WTC11 (cell line): ENCODE data around the gene CD69. TPM values are rescaled to one million over a fixed set of nuclear protein-coding genes. Genes with fewer than 3 reads are reported as not detected.

Source experiments
- ATAC-seq: fragments of 200-7000 bp; cut with Tn5 transposase; 2 replicates; pipeline ENCODE4 v1.10.0; 2021; ENCODE audit warnings: mild to moderate bottlenecking, moderate library complexity
- CTCF ChIA-PET: fragments of 300-600 bp; sonication (Branson Sonifier 250); formaldehyde crosslinking; loops from one replicate; lab custom pipeline; 2021; ENCODE audit warnings: antibody characterized with exemption; lab: Charles Lee
- POLR2A ChIA-PET: fragments of 350-600 bp; sonication (Branson Sonifier 250); formaldehyde crosslinking; loops from one replicate; lab custom pipeline; 2021; ENCODE audit warnings: antibody characterized with exemption; lab: Charles Lee
- DNase-seq: peaks from one replicate; pipeline ENCODE4 v3.0.0; 2021; ENCODE audit warnings: low spot score
- H3K27ac Mint-ChIP-seq: 2 replicates; pipeline ENCODE4 v1.8.0; 2021; ENCODE audit warnings: mixed read lengths
- H3K27me3 Mint-ChIP-seq: 2 replicates; pipeline ENCODE4 v1.8.0; 2021; ENCODE audit warnings: low read depth, mild to moderate bottlenecking, moderate library complexity, mixed read lengths
- H3K36me3 Mint-ChIP-seq: 2 replicates; pipeline ENCODE4 v1.8.0; 2021; ENCODE audit warnings: mixed read lengths
- H3K4me1 Mint-ChIP-seq: 2 replicates; pipeline ENCODE4 v1.8.0; 2022; ENCODE audit warnings: mixed read lengths
- H3K4me3 Mint-ChIP-seq: 2 replicates; pipeline ENCODE4 v1.8.0; 2021; ENCODE audit warnings: mild to moderate bottlenecking, moderate library complexity, mixed read lengths
- H3K9me3 Mint-ChIP-seq: 2 replicates; pipeline ENCODE4 v1.8.0; 2021; ENCODE audit warnings: mixed read lengths
- IRF2 ChIP-seq: sonication (generic); formaldehyde crosslinking; IDR thresholded peaks from 2 replicates; pipeline ENCODE4 v1.8.0; 2022; ENCODE audit warnings: low read depth, missing genetic modification reagents, borderline replicate concordance
- NR3C1 ChIP-seq: sonication (generic); formaldehyde crosslinking; conservative IDR thresholded peaks from 2 replicates; pipeline ENCODE4 v1.8.1; 2023; ENCODE audit warnings: low read depth, mild to moderate bottlenecking, missing genetic modification reagents
- SOX15 ChIP-seq: fragments of 250-450 bp; sonication (Bioruptor Pico); IDR thresholded peaks from 2 replicates; pipeline ENCODE4 v1.9.0; 2021; ENCODE audit warnings: mild to moderate bottlenecking
- ZNF416 ChIP-seq: fragments of 250-450 bp; sonication (Bioruptor Pico); IDR thresholded peaks from 2 replicates; pipeline ENCODE4 v1.9.0; 2021; ENCODE audit warnings: mild to moderate bottlenecking, inconsistent platforms
- total RNA-seq: library from RNA; stranded (reverse); gene quantifications from 3 replicates; pipeline ENCODE4 v1.2.3, GENCODE V29; 2021
- TF ChIP-seq, protein P1 (sequence below): fragments of 250-450 bp; sonication (Bioruptor Pico); conservative IDR thresholded peaks from 2 replicates; pipeline ENCODE4 v1.9.0; 2021; ENCODE audit warnings: mild to moderate bottlenecking
- TF ChIP-seq, protein P2 (sequence below): fragments of 250-450 bp; sonication (Bioruptor Pico); IDR thresholded peaks from 2 replicates; pipeline ENCODE4 v2.1.2; 2022; ENCODE audit warnings: mild to moderate bottlenecking, moderate library complexity
- TF ChIP-seq, protein P3 (sequence below): sonication (generic); formaldehyde crosslinking; IDR thresholded peaks from 2 replicates; pipeline ENCODE4 v1.8.1; 2023; ENCODE audit warnings: mild to moderate bottlenecking, missing genetic modification reagents, borderline replicate concordance
- TF ChIP-seq, protein P4 (sequence below): sonication (generic); formaldehyde crosslinking; IDR thresholded peaks from 2 replicates; pipeline ENCODE4 v1.8.0; 2022; ENCODE audit warnings: mild to moderate bottlenecking, missing genetic modification reagents
- TF ChIP-seq, protein P5 (sequence below): sonication (generic); formaldehyde crosslinking; IDR thresholded peaks from 2 replicates; pipeline ENCODE4 v1.8.0; 2023; ENCODE audit warnings: mild to moderate bottlenecking, missing genetic modification reagents
- TF ChIP-seq, protein P6 (sequence below): sonication (generic); formaldehyde crosslinking; IDR thresholded peaks from 2 replicates; pipeline ENCODE4 v1.8.0; 2022; ENCODE audit warnings: mild to moderate bottlenecking, missing genetic modification reagents
- TF ChIP-seq, protein P7 (sequence below): fragments of 200-600 bp; IDR thresholded peaks from 2 replicates; pipeline ENCODE4 v1.8.0; 2022; ENCODE audit warnings: antibody characterized with exemption

The CD69 gene
- total RNA-seq, 1 experiment from 2014 or later, result 0.42 TPM

DNA sequence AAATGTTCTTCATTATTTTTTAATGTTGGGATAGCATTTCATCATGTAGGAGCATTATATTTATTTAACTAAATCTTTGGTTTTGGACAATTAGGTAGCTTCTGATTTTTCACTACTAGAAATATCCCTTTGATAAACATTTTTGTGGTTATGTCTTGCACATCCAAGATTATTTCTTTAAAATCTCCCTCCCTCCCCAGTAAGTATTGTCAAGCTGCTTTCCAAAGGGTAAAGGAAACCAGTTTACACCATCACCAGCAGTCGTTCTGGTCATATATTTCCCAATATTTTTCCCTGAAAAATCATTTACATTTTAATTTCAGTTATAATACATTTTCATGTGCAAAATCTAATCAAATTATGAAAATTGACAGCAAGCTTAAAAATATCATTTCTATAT lies 11.1 kb downstream of the CD69 start (continued):
- TF ChIP-seq, protein P1, sequence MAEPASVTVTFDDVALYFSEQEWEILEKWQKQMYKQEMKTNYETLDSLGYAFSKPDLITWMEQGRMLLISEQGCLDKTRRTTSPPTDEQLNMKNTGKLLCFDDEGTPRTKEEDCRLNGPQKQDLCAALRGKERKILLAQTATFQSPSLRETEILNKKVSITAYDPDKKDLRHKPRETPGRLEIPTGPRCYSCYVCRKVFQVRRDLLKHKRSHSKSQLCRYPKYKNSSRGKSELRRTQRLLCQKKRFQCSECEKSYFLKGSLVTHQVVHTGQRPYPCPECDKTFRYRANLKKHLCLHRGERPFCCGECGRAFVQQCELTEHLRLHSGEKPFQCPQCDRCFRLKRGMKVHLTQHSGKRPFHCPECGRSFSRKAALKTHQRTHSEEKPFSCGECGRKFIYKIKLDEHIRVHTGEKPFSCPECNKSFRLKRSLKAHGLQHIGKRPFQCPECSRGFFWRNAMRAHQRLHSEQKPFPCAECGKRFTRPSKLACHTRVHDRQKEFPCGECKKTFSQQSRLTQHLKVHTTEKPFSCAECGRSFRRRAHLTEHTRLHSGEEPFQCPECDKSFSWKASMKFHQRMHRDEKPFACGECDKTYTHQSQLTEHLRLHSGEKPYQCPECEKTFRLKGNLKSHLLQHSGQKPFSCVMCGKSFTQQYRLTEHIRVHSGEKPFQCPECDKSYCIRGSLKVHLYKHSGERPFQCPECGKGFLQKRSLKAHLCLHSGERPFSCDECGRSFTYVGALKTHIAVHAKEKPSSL (CRISPR knock-in tag), result no peak
- TF ChIP-seq SOX15 (CRISPR knock-in tag), result no peak
- TF ChIP-seq, protein P2, sequence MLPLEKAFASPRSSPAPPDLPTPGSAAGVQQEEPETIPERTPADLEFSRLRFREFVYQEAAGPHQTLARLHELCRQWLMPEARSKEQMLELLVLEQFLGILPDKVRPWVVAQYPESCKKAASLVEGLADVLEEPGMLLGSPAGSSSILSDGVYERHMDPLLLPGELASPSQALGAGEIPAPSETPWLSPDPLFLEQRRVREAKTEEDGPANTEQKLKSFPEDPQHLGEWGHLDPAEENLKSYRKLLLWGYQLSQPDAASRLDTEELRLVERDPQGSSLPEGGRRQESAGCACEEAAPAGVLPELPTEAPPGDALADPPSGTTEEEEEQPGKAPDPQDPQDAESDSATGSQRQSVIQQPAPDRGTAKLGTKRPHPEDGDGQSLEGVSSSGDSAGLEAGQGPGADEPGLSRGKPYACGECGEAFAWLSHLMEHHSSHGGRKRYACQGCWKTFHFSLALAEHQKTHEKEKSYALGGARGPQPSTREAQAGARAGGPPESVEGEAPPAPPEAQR, result no peak

DNA sequence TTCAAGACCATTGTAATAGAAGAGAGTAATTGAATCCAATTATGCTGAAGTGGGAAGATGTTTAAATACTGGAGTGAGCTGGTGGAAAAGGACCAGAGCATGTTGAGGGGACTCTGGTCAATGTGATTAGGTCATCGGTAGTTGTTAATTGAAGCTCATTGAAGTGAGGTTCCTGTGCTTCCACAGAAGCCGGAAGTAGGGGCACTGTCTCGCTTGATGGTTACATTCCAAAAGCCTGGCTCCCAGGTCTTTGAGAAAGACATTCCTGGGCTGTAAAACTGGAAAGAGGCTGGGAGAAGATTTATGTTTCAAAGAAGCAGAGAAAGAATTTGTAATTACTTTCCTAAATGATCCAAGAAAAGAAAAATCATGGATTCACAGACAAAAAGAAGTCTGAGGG lies 15.5 kb downstream of the CD69 start:
- DNase-seq (no peak), ATAC-seq (peak; percentile 51)
- H3K9me3 Mint-ChIP-seq, result no peaks in the 10 kb centered on the region
- H3K27me3 Mint-ChIP-seq, result peaks cover under 1% of the 10 kb centered on the region; the same call in 1 of the 2 replicates
- H3K4me1 Mint-ChIP-seq, result peaks cover 21% of the 10 kb centered on the region
- no peak for TF ChIP-seq IRF2 (CRISPR knock-in tag)
- TF ChIP-seq, all 79 proteins: peak for 0
- Mint-ChIP-seq H3K4me3 (no peak overlapping the region), H3K27ac (no peak overlapping the region; the same call in 1 of the 2 replicates), H3K36me3 (no peaks in the 10 kb centered on the region)
- ChIA-PET POLR2A (interaction anchor here (0.6 kb wide), 1 partner anchor 101 kb away, joined by 3 read pairs; no protein-coding TSS in a partner anchor), CTCF (interaction anchor here (1.1 to 7.5 kb wide), 5 partner anchors 16 to 112 kb away, joined by 3 to 148 read pairs (median 6); no protein-coding TSS in a partner anchor)

DNA sequence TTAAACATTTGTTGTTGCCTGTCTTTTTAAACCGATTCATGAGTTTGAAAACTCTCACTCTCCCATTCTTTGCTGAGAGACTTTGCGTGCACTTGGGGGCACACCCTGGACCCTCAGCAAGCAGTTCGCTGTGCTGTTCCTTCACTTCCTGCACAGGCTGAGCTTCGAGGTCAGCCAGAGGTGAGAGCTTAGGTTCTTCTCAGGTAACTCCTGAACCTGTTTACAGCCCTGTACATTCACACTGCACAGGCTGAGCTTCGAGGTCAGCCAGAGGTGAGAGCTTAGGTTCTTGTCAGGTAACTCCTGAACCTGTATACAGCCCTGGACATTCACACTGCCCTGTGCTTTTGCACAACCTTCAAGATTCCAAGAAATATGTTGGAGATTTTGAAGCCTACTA lies 18.0 kb downstream of the CD69 start:
- peaks cover 3% of the 10 kb centered on the region; the same call in 1 of the 2 replicates for H3K9me3 Mint-ChIP-seq
- no peak overlapping the region for H3K27ac Mint-ChIP-seq
- H3K4me1 Mint-ChIP-seq, result peaks cover 21% of the 10 kb centered on the region
- POLR2A ChIA-PET, result interaction anchor here (0.7 kb wide), 2 partner anchors 34 to 375 kb away, joined by 3 read pairs; no protein-coding TSS in a partner anchor
- no peaks in the 10 kb centered on the region for H3K36me3 Mint-ChIP-seq
- TF ChIP-seq, protein P3, sequence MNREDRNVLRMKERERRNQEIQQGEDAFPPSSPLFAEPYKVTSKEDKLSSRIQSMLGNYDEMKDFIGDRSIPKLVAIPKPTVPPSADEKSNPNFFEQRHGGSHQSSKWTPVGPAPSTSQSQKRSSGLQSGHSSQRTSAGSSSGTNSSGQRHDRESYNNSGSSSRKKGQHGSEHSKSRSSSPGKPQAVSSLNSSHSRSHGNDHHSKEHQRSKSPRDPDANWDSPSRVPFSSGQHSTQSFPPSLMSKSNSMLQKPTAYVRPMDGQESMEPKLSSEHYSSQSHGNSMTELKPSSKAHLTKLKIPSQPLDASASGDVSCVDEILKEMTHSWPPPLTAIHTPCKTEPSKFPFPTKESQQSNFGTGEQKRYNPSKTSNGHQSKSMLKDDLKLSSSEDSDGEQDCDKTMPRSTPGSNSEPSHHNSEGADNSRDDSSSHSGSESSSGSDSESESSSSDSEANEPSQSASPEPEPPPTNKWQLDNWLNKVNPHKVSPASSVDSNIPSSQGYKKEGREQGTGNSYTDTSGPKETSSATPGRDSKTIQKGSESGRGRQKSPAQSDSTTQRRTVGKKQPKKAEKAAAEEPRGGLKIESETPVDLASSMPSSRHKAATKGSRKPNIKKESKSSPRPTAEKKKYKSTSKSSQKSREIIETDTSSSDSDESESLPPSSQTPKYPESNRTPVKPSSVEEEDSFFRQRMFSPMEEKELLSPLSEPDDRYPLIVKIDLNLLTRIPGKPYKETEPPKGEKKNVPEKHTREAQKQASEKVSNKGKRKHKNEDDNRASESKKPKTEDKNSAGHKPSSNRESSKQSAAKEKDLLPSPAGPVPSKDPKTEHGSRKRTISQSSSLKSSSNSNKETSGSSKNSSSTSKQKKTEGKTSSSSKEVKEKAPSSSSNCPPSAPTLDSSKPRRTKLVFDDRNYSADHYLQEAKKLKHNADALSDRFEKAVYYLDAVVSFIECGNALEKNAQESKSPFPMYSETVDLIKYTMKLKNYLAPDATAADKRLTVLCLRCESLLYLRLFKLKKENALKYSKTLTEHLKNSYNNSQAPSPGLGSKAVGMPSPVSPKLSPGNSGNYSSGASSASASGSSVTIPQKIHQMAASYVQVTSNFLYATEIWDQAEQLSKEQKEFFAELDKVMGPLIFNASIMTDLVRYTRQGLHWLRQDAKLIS, result no peak
- TF ChIP-seq ZNF416 (CRISPR knock-in tag) (no peak), NR3C1 (CRISPR knock-in tag) (no peak)
- TF ChIP-seq, protein P4, sequence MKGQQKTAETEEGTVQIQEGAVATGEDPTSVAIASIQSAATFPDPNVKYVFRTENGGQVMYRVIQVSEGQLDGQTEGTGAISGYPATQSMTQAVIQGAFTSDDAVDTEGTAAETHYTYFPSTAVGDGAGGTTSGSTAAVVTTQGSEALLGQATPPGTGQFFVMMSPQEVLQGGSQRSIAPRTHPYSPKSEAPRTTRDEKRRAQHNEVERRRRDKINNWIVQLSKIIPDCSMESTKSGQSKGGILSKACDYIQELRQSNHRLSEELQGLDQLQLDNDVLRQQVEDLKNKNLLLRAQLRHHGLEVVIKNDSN (CRISPR knock-in tag), result no peak
- TF ChIP-seq, protein P5, sequence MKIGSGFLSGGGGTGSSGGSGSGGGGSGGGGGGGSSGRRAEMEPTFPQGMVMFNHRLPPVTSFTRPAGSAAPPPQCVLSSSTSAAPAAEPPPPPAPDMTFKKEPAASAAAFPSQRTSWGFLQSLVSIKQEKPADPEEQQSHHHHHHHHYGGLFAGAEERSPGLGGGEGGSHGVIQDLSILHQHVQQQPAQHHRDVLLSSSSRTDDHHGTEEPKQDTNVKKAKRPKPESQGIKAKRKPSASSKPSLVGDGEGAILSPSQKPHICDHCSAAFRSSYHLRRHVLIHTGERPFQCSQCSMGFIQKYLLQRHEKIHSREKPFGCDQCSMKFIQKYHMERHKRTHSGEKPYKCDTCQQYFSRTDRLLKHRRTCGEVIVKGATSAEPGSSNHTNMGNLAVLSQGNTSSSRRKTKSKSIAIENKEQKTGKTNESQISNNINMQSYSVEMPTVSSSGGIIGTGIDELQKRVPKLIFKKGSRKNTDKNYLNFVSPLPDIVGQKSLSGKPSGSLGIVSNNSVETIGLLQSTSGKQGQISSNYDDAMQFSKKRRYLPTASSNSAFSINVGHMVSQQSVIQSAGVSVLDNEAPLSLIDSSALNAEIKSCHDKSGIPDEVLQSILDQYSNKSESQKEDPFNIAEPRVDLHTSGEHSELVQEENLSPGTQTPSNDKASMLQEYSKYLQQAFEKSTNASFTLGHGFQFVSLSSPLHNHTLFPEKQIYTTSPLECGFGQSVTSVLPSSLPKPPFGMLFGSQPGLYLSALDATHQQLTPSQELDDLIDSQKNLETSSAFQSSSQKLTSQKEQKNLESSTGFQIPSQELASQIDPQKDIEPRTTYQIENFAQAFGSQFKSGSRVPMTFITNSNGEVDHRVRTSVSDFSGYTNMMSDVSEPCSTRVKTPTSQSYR (CRISPR knock-in tag), result no peak
- TF ChIP-seq, protein P6, sequence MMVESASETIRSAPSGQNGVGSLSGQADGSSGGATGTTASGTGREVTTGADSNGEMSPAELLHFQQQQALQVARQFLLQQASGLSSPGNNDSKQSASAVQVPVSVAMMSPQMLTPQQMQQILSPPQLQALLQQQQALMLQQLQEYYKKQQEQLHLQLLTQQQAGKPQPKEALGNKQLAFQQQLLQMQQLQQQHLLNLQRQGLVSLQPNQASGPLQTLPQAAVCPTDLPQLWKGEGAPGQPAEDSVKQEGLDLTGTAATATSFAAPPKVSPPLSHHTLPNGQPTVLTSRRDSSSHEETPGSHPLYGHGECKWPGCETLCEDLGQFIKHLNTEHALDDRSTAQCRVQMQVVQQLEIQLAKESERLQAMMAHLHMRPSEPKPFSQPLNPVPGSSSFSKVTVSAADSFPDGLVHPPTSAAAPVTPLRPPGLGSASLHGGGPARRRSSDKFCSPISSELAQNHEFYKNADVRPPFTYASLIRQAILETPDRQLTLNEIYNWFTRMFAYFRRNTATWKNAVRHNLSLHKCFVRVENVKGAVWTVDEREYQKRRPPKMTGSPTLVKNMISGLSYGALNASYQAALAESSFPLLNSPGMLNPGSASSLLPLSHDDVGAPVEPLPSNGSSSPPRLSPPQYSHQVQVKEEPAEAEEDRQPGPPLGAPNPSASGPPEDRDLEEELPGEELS (CRISPR knock-in tag), result no peak
- TF ChIP-seq, protein P7, sequence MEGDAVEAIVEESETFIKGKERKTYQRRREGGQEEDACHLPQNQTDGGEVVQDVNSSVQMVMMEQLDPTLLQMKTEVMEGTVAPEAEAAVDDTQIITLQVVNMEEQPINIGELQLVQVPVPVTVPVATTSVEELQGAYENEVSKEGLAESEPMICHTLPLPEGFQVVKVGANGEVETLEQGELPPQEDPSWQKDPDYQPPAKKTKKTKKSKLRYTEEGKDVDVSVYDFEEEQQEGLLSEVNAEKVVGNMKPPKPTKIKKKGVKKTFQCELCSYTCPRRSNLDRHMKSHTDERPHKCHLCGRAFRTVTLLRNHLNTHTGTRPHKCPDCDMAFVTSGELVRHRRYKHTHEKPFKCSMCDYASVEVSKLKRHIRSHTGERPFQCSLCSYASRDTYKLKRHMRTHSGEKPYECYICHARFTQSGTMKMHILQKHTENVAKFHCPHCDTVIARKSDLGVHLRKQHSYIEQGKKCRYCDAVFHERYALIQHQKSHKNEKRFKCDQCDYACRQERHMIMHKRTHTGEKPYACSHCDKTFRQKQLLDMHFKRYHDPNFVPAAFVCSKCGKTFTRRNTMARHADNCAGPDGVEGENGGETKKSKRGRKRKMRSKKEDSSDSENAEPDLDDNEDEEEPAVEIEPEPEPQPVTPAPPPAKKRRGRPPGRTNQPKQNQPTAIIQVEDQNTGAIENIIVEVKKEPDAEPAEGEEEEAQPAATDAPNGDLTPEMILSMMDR, result no peak
- no peak for DNase-seq
- H3K27me3 Mint-ChIP-seq, result peaks cover 12% of the 10 kb centered on the region
- CTCF ChIA-PET, result interaction anchor here (0.6 to 1.6 kb wide), 34 partner anchors 8 to 411 kb away, joined by 3 to 24 read pairs (median 5); partner anchors contain the start of genes CD69, CLEC1A, CLEC2A and CLECL1
- ATAC-seq, result no peak
- no peak overlapping the region for H3K4me3 Mint-ChIP-seq
